Central memory CD8-positive, alpha-beta T cell (primary cell): ENCODE data around the gene TMEM132D.
"Not testable (repeated sequence)": the region's sequence is repeated elsewhere in the genome, so short reads cannot be mapped to it uniquely, and the experiment has no call there.

ENCODE experiments used
- ATAC-seq: fragments of 150-1000 bp; cut with Tn5 transposase; replicated peaks from 2 replicates; pipeline ENCODE4 v1.10.0; 2022; ENCODE audit warnings: mild to moderate bottlenecking, moderate FRiP score, moderate number of reproducible peaks; ENCODE audit not compliant: poor library complexity, severe bottlenecking; ENCODE audit errors: extremely low read depth
- DNase-seq, 2 donors: peaks; one replicate each; pipeline ENCODE4 v3.0.0; 2021; ENCODE audit warnings: low spot score in 2 of 2
- H3K27ac Mint-ChIP-seq: one replicate; pipeline ENCODE4 v1.8.0; 2022; ENCODE audit warnings: low read depth, mild to moderate bottlenecking, moderate library complexity, mixed read lengths
- H3K27me3 Mint-ChIP-seq: one replicate; pipeline ENCODE4 v1.8.0; 2022; ENCODE audit warnings: mixed read lengths
- H3K36me3 Mint-ChIP-seq: one replicate; pipeline ENCODE4 v1.8.0; 2022; ENCODE audit warnings: mild to moderate bottlenecking, moderate library complexity, mixed read lengths; ENCODE audit not compliant: insufficient read depth
- H3K4me1 Mint-ChIP-seq: one replicate; pipeline ENCODE4 v1.8.0; 2022; ENCODE audit warnings: mixed read lengths
- H3K4me3 Mint-ChIP-seq: one replicate; pipeline ENCODE4 v1.8.0; 2022; ENCODE audit warnings: mild to moderate bottlenecking, moderate library complexity, mixed read lengths
- H3K9me3 Mint-ChIP-seq: one replicate; pipeline ENCODE4 v1.8.0; 2022; ENCODE audit warnings: mixed read lengths

TMEM132D gene

GRCh38 chr12:129570796-129571400, 332.9 kb downstream of the TMEM132D start:
- Mint-ChIP-seq H3K27me3 (no peaks in the 10 kb centered on the region), H3K4me3 (no peak overlapping the region), H3K9me3 (no peaks in the 10 kb centered on the region), H3K4me1 (no peaks in the 10 kb centered on the region), H3K36me3 (no peaks in the 10 kb centered on the region), H3K27ac (no peak overlapping the region)
- ATAC-seq (no peak), DNase-seq (no peak)

DNA sequence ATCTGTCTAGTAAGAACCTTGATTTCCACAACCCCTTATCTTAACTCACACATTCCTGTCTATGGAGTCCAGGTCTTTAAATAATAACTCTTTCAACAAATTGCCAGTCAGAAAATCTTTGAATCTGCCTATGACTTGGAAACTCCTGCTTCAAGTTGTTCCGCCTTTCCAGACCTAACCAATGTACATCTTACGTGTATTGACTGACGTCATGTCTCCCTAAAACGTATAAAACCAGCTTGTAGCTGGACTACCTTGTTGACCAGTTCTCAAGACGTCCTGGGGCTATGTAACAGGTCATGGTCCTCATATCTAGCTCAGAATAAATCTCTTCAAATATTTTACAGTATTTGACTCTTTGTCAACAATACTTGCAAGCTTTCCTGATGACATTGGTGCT, 337.0 kb downstream of the TMEM132D start:
- ATAC-seq (no peak), DNase-seq (no peak)
- Mint-ChIP-seq H3K4me3 (no peak overlapping the region), H3K9me3 (no peaks in the 10 kb centered on the region), H3K27me3 (no peaks in the 10 kb centered on the region), H3K4me1 (no peaks in the 10 kb centered on the region), H3K36me3 (no peaks in the 10 kb centered on the region), H3K27ac (no peak overlapping the region)

DNA sequence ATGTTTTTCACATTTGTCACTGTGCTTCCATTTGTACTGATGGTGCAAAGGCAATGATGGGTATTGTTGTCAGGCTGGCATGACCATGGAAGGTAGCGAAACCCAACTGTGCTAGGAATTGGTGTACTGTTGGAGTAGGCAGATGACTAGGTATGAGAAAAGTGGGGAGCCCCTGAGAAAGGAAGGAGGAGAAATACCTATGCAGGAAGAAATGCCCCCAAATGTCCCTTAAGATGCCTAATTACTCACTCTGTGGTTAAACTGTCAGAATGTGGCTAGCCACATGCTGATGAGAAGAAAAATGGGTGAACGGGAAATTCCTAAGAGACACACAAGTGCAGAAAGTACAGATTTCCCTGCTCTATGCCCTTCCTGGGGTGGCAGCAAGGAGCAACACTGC, 339.1 kb downstream of the TMEM132D start:
- no peaks in the 10 kb centered on the region for H3K4me1 Mint-ChIP-seq
- no peaks in the 10 kb centered on the region for H3K9me3 Mint-ChIP-seq
- no peak for ATAC-seq
- DNase-seq = no peak
- no peak overlapping the region for H3K27ac Mint-ChIP-seq
- no peak overlapping the region for H3K4me3 Mint-ChIP-seq
- H3K36me3 Mint-ChIP-seq = no peaks in the 10 kb centered on the region
- H3K27me3 Mint-ChIP-seq = no peaks in the 10 kb centered on the region

- ATAC-seq = no peak
- Mint-ChIP-seq H3K27me3 (no peaks in the 10 kb centered on the region), H3K4me1 (no peaks in the 10 kb centered on the region), H3K27ac (no peak overlapping the region), H3K4me3 (no peak overlapping the region), H3K36me3 (no peaks in the 10 kb centered on the region), H3K9me3 (no peaks in the 10 kb centered on the region)
- DNase-seq = no peak
These were observed 340.6 kb downstream of the TMEM132D start for GRCh38 chr12:129563266-129563665.

DNA sequence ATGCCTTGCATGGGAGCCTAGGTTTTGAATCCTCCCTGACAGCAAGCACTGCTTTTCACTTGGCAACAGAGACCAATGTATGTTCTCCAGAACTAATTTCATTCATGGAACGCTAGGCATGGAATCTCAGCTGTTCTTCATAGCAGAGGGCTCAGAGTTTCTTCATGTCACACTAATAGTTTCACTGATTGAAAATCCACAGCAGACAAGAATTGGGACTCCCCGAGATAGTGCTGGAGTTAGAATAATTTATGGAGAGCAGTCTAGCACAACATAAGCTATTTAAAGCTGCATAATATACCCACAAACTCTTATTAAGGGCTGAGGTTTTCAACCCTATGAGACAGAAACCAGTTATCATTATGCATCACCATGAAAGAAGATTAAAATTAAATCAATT, 342.5 kb downstream of the TMEM132D start:
- no peaks in the 10 kb centered on the region for H3K27me3 Mint-ChIP-seq
- H3K4me3 Mint-ChIP-seq = no peak overlapping the region
- H3K4me1 Mint-ChIP-seq = no peaks in the 10 kb centered on the region
- H3K9me3 Mint-ChIP-seq = no peaks in the 10 kb centered on the region
- no peaks in the 10 kb centered on the region for H3K36me3 Mint-ChIP-seq
- no peak for DNase-seq
- no peak for ATAC-seq
- H3K27ac Mint-ChIP-seq = no peak overlapping the region

DNA sequence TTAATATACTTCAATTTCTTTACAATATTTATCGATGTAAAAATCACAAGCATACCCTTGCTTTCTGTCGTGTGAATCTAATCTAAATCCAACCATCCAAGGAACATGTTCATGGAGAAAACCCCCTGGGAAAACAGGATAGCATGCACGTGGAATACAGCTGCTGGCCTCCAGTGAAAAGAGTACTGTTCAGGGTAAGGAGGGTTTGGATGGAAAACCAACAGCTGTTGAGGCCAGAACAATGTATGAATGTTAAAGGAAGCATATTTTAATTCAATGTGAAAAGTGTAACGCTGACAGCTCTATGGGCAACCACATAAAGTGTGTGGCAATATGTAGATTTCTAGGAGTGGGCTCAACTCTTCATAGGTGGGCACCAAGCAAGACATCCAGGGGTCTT, 344.0 kb downstream of the TMEM132D start:
- peaks cover 5% of the 10 kb centered on the region for H3K27me3 Mint-ChIP-seq
- no peaks in the 10 kb centered on the region for H3K4me1 Mint-ChIP-seq
- ATAC-seq (no peak), DNase-seq (no peak)
- no peak overlapping the region for H3K27ac Mint-ChIP-seq
- H3K36me3 Mint-ChIP-seq = no peaks in the 10 kb centered on the region
- H3K4me3 Mint-ChIP-seq = no peak overlapping the region
- no peaks in the 10 kb centered on the region for H3K9me3 Mint-ChIP-seq

DNA sequence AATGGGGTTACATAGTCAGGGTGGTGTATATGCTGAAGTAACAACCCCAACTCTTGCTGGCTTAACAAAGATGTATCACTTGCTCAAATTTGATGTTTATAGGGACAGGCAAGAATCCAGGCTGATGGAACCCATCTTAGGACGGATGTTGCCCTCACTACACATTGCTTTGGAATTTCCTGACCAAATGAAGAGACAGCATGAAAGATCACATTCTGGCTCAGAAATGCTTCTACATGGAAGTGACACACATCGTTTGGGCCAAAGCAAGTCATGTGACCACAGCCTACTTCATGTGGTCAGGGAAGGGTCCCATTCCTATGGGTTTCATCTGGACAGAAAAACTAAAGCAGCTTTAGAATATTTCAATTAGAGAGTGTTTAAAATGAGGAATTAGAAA, 345.8 kb downstream of the TMEM132D start:
- Mint-ChIP-seq H3K4me3 (no peak overlapping the region), H3K4me1 (no peaks in the 10 kb centered on the region), H3K36me3 (no peaks in the 10 kb centered on the region), H3K27ac (no peak overlapping the region), H3K9me3 (peaks cover 11% of the 10 kb centered on the region), H3K27me3 (peaks cover 23% of the 10 kb centered on the region)
- no peak for DNase-seq
- no peak for ATAC-seq

GRCh38 chr12:129556082-129556481, 347.7 kb downstream of the TMEM132D start:
- DNase-seq (no peak), ATAC-seq (no peak)
- no peak overlapping the region for H3K27ac Mint-ChIP-seq
- H3K9me3 Mint-ChIP-seq = peaks cover 11% of the 10 kb centered on the region
- H3K4me1 Mint-ChIP-seq = no peaks in the 10 kb centered on the region
- no peak overlapping the region for H3K4me3 Mint-ChIP-seq
- no peaks in the 10 kb centered on the region for H3K36me3 Mint-ChIP-seq
- peaks cover 25% of the 10 kb centered on the region for H3K27me3 Mint-ChIP-seq

DNA sequence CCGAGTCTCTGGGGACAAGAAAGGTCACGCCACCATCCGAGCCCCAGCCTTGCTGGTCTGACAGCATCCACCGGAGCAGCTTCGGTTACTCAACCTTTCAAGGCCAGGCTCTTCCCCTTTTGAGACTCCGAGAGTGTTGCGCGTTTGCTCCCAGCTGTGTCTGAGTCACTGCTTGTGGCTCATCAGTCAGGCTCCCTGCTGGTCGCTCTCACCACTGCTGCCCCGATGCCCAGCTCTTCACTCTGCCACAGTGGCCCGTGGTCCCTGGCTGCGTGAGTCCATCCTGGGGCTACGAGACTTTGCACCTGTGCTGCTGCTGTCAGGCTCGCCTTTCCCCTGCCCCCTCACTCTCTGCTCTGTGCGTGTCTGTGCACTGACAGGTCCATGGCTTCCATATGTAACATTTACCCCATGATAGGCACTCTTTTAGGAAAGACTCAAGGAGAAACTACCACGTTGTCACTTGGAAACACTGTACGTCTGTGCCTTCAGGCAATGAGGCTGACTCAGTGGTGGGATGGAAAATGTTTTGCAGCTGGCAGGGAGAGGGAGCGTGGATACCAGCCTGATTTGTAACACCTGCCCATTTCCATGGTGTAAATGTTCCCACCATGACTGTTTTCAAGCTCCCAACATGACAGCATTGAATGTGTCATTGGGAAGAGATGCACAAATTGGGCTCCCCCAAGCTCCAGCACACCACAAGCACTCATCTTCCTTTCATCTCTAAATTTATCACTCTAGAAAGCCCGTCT, 350.7 kb downstream of the TMEM132D start:
- Mint-ChIP-seq H3K4me1 (no peaks in the 10 kb centered on the region), H3K4me3 (no peak overlapping the region), H3K27me3 (peaks cover 25% of the 10 kb centered on the region), H3K36me3 (no peaks in the 10 kb centered on the region), H3K9me3 (peaks cover 24% of the 10 kb centered on the region), H3K27ac (no peak overlapping the region)
- DNase-seq (no peak), ATAC-seq (no peak)

GRCh38 chr12:129551441-129551840, 352.4 kb downstream of the TMEM132D start:
- H3K36me3 Mint-ChIP-seq = no peaks in the 10 kb centered on the region
- no peaks in the 10 kb centered on the region for H3K4me1 Mint-ChIP-seq
- H3K27ac Mint-ChIP-seq = no peak overlapping the region
- no peak for DNase-seq
- ATAC-seq = no peak
- no peak overlapping the region for H3K4me3 Mint-ChIP-seq
- peaks cover 26% of the 10 kb centered on the region for H3K9me3 Mint-ChIP-seq
- H3K27me3 Mint-ChIP-seq = peaks cover 25% of the 10 kb centered on the region

GRCh38 chr12:129550353-129550752, 353.5 kb downstream of the TMEM132D start:
- Mint-ChIP-seq H3K4me1 (no peaks in the 10 kb centered on the region), H3K4me3 (no peak overlapping the region), H3K9me3 (peaks cover 26% of the 10 kb centered on the region), H3K27ac (no peak overlapping the region), H3K36me3 (no peaks in the 10 kb centered on the region), H3K27me3 (peaks cover 25% of the 10 kb centered on the region)
- no peak for DNase-seq
- ATAC-seq = no peak

GRCh38 chr12:129549656-129550055, 354.2 kb downstream of the TMEM132D start:
- ATAC-seq (no peak), DNase-seq (no peak)
- Mint-ChIP-seq H3K9me3 (peaks cover 26% of the 10 kb centered on the region), H3K36me3 (no peaks in the 10 kb centered on the region), H3K4me1 (no peaks in the 10 kb centered on the region), H3K27me3 (peaks cover 18% of the 10 kb centered on the region), H3K27ac (no peak overlapping the region), H3K4me3 (no peak overlapping the region)

DNA sequence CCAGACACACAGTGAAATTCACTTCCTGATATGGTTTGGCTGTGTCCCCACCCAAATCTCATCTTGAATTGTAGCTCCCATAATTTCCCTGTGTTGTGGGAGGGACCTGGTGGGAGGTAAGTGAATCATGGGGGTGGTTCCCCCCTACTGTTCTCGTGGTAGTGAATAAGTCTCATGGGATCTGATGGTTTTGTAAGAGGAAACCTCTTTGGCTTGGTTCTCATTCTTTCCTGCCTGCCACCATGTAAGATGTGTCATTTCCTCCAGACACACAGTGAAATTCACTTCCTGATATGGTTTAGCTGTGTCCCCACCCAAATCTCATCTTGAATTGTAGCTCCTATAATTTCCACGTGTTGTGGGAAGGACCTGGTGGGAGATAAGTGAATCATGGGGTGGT, 354.8 kb downstream of the TMEM132D start:
- H3K27ac Mint-ChIP-seq, ATAC-seq, H3K4me1 Mint-ChIP-seq, H3K4me3 Mint-ChIP-seq, H3K36me3 Mint-ChIP-seq, DNase-seq: not testable (repeated sequence)
- peaks cover 24% of the 10 kb centered on the region for H3K9me3 Mint-ChIP-seq
- peaks cover 12% of the 10 kb centered on the region for H3K27me3 Mint-ChIP-seq
